GM23248 (cell line): ENCODE data around the gene TBC1D22A.

Source experiments
- EZH2 ChIP-seq: fragments of 200-600 bp; sonication (generic); IDR thresholded peaks from 2 replicates; pipeline ENCODE4 v1.6.1; 2018; ENCODE audit warnings: antibody characterized with exemption, mild to moderate bottlenecking; ENCODE audit not compliant: insufficient read depth, poor library complexity, severe bottlenecking
- EZH2phosphoT487 ChIP-seq: fragments of 200-600 bp; sonication (generic); IDR thresholded peaks from 2 replicates; pipeline ENCODE4 v1.6.1; 2018; ENCODE audit warnings: antibody characterized with exemption, moderate library complexity, mild to moderate bottlenecking, low read depth; ENCODE audit not compliant: insufficient read depth

- TF ChIP-seq EZH2: no peak
- no peak for TF ChIP-seq EZH2phosphoT487
Measured at GRCh38 chr22:46802608-46803027, 40.2 kb downstream of the TBC1D22A start.
